Measurements from ENCODE around the gene KRT78.

Gene KRT78

GRCh38 chr12:52873832-52874572 lies 25.2 kb upstream of the KRT78 start:
- H2BK12ac ChIP-seq (ENCODE audit: low read length in 2 of 2), result peak overlapping the region; percentile 14 to 91
- H4K91ac ChIP-seq (ENCODE audit: low read length), result peak overlapping the region; percentile 89
- peak overlapping the region in 1 of 2 experiments; percentile 73 for H3K4ac ChIP-seq (ENCODE audit: low read depth in 1 of 2, low read length in 2 of 2)
- H3K4me3 ChIP-seq (ENCODE audit: insufficient read depth in 1 of 2, low read depth in 1 of 2, low read length in 2 of 2), result peak overlapping the region; percentile 41 to 70
- no peak overlapping the region for H3K27ac ChIP-seq (ENCODE audit: low read length, poor library complexity, severe bottlenecking)
- peaks cover 0 to under 1% of the 10 kb centered on the region in 2 experiments for H3K27me3 ChIP-seq (ENCODE audit: control insufficient read depth in 1 of 2, insufficient read depth in 1 of 2, low read length in 2 of 2)
- H2BK120ac ChIP-seq (ENCODE audit: low read depth, low read length), result peak overlapping the region; percentile 39
- no peaks in the 10 kb centered on the region for H3K79me1 ChIP-seq (replicated peaks; ENCODE audit: low read length, poor library complexity, severe bottlenecking)
- peaks cover 37% of the 10 kb centered on the region for H3K4me1 ChIP-seq (ENCODE audit: control insufficient read depth, insufficient read depth, low read depth, low read length)
- H2BK5ac ChIP-seq (ENCODE audit: low read depth, low read length, poor library complexity, severe bottlenecking), result peak overlapping the region; percentile 5
- H3K14ac ChIP-seq (ENCODE audit: low read length in 2 of 2), result no peak overlapping the region
- H4K8ac ChIP-seq (ENCODE audit: low read length), result peak overlapping the region; percentile 89
- H3K23ac ChIP-seq (ENCODE audit: low read length in 2 of 2), result no peak overlapping the region
- H3K9ac ChIP-seq (ENCODE audit: low read length), result peak overlapping the region; percentile 81
- peak; percentile 95 for DNase-seq
- H2AFZ ChIP-seq (ENCODE audit: low read depth, low read length), result peak overlapping the region; percentile 15
- WGBS, result 3% methylated on average over 39 of the region's 55 CpGs
- peak overlapping the region; percentile 54 to 87 for H3K18ac ChIP-seq (ENCODE audit: low read depth in 1 of 2, low read length in 2 of 2)
- H3K36me3 ChIP-seq (ENCODE audit: control insufficient read depth in 1 of 2, insufficient read depth in 2 of 2, low read depth in 1 of 2, low read length in 2 of 2), result no peaks in the 10 kb centered on the region
- peak overlapping the region; percentile 42 for H2AK5ac ChIP-seq (ENCODE audit: low read length, severe bottlenecking)
- H3K9me3 ChIP-seq (ENCODE audit: control insufficient read depth, low read length), result no peaks in the 10 kb centered on the region
- H2BK15ac ChIP-seq (ENCODE audit: low read depth, poor library complexity, severe bottlenecking), result peak overlapping the region; percentile 85
- H3K4me2 ChIP-seq (ENCODE audit: low read length, poor library complexity, severe bottlenecking), result peak overlapping the region; percentile 82

- no peak overlapping the region for H3K23ac ChIP-seq (ENCODE audit: low read length in 2 of 2)
These were observed 24.7 kb upstream of the KRT78 start for GRCh38 chr12:52873513-52873831.

GRCh38 chr12:52872644-52873389 lies 24.0 kb upstream of the KRT78 start:
- no peak overlapping the region for H2BK5ac ChIP-seq (ENCODE audit: low read depth, low read length, poor library complexity, severe bottlenecking)
- H3K4me1 ChIP-seq (ENCODE audit: control insufficient read depth, insufficient read depth, low read depth, low read length), result peaks cover 30% of the 10 kb centered on the region
- peak overlapping the region in 1 of 2 experiments; percentile 19 for H3K18ac ChIP-seq (ENCODE audit: low read depth in 1 of 2, low read length in 2 of 2)
- no peak overlapping the region for H2AFZ ChIP-seq (ENCODE audit: low read depth, low read length)
- no peak overlapping the region for H3K4me2 ChIP-seq (ENCODE audit: low read length, poor library complexity, severe bottlenecking)
- no peaks in the 10 kb centered on the region for H3K79me1 ChIP-seq (replicated peaks; ENCODE audit: low read length, poor library complexity, severe bottlenecking)
- H2BK15ac ChIP-seq (ENCODE audit: low read depth, poor library complexity, severe bottlenecking), result peak overlapping the region; percentile 61
- peaks cover 0 to 5% of the 10 kb centered on the region in 2 experiments for H3K27me3 ChIP-seq (ENCODE audit: control insufficient read depth in 1 of 2, insufficient read depth in 1 of 2, low read length in 2 of 2)
- no peaks in the 10 kb centered on the region for H3K9me3 ChIP-seq (ENCODE audit: control insufficient read depth, low read length)
- no peak overlapping the region for H2AK5ac ChIP-seq (ENCODE audit: low read length, severe bottlenecking)
- peak overlapping the region; percentile 51 to 70 for H2BK12ac ChIP-seq (ENCODE audit: low read length in 2 of 2)
- peak overlapping the region; percentile 56 for H4K91ac ChIP-seq (ENCODE audit: low read length)
- H3K36me3 ChIP-seq (ENCODE audit: control insufficient read depth in 1 of 2, insufficient read depth in 2 of 2, low read depth in 1 of 2, low read length in 2 of 2), result no peaks in the 10 kb centered on the region
- WGBS, result 98% methylated on average over 7 of the region's 13 CpGs
- H4K8ac ChIP-seq (ENCODE audit: low read length), result no peak overlapping the region
- H3K23ac ChIP-seq (ENCODE audit: low read length in 2 of 2), result no peak overlapping the region
- no peak overlapping the region for H3K27ac ChIP-seq (ENCODE audit: low read length, poor library complexity, severe bottlenecking)
- H3K4ac ChIP-seq (ENCODE audit: low read depth in 1 of 2, low read length in 2 of 2), result peak overlapping the region in 1 of 2 experiments; percentile 27
- H3K9ac ChIP-seq (ENCODE audit: low read length), result no peak overlapping the region
- DNase-seq, result no peak
- H2BK120ac ChIP-seq (ENCODE audit: low read depth, low read length), result no peak overlapping the region
- no peak overlapping the region for H3K4me3 ChIP-seq (ENCODE audit: insufficient read depth in 1 of 2, low read depth in 1 of 2, low read length in 2 of 2)
- no peak overlapping the region for H3K14ac ChIP-seq (ENCODE audit: low read length in 2 of 2)

More at GRCh38 chr12:52873513-52873831, 24.7 kb upstream of the KRT78 start:
- Histone ChIP-seq H4K91ac (ENCODE audit: low read length) (peak overlapping the region; percentile 89), H2BK5ac (ENCODE audit: low read depth, low read length, poor library complexity, severe bottlenecking) (no peak overlapping the region), H3K4me2 (ENCODE audit: low read length, poor library complexity, severe bottlenecking) (peak overlapping the region; percentile 82), H3K9me3 (ENCODE audit: control insufficient read depth, low read length) (no peaks in the 10 kb centered on the region), H2BK120ac (ENCODE audit: low read depth, low read length) (no peak overlapping the region), H3K36me3 (ENCODE audit: control insufficient read depth in 1 of 2, insufficient read depth in 2 of 2, low read depth in 1 of 2, low read length in 2 of 2) (no peaks in the 10 kb centered on the region), H3K4ac (ENCODE audit: low read depth in 1 of 2, low read length in 2 of 2) (peak overlapping the region in 1 of 2 experiments; percentile 73), H2AK5ac (ENCODE audit: low read length, severe bottlenecking) (no peak overlapping the region), H3K27ac (ENCODE audit: low read length, poor library complexity, severe bottlenecking) (no peak overlapping the region), H2BK15ac (ENCODE audit: low read depth, poor library complexity, severe bottlenecking) (peak overlapping the region; percentile 30), H3K27me3 (ENCODE audit: control insufficient read depth in 1 of 2, insufficient read depth in 1 of 2, low read length in 2 of 2) (peaks cover 0 to 5% of the 10 kb centered on the region in 2 experiments), H2BK12ac (ENCODE audit: low read length in 2 of 2) (peak overlapping the region; percentile 14 to 91), H3K4me3 (ENCODE audit: insufficient read depth in 1 of 2, low read depth in 1 of 2, low read length in 2 of 2) (peak overlapping the region in 1 of 2 experiments; percentile 70), H4K8ac (ENCODE audit: low read length) (no peak overlapping the region), H3K18ac (ENCODE audit: low read depth in 1 of 2, low read length in 2 of 2) (peak overlapping the region in 1 of 2 experiments; percentile 44), H3K79me1 (replicated peaks; ENCODE audit: low read length, poor library complexity, severe bottlenecking) (no peaks in the 10 kb centered on the region), H3K9ac (ENCODE audit: low read length) (peak overlapping the region; percentile 81), H3K4me1 (ENCODE audit: control insufficient read depth, insufficient read depth, low read depth, low read length) (peaks cover 33% of the 10 kb centered on the region), H2AFZ (ENCODE audit: low read depth, low read length) (no peak overlapping the region), H3K14ac (ENCODE audit: low read length in 2 of 2) (no peak overlapping the region)
- no peak for DNase-seq
- 86% methylated on average over 4 of the region's 4 CpGs for WGBS

All from mesenchymal stem cell (in vitro differentiated cells and primary cell).